ENCODE data around the gene PAX2. TPM values are rescaled to one million over a fixed set of nuclear protein-coding genes. Genes with fewer than 3 reads are reported as not detected.

Gene PAX2
- total and polyA plus RNA-seq, 2 of the 8 experiments (the other 6 are each of a cell fraction or from before 2014, with no cell fraction given): 0.02 TPM; not detected in 1

GRCh38 chr10:100761191-100761590 is 15.8 kb downstream of the PAX2 start:
- H2AFZ ChIP-seq (ENCODE audit: low read length): no peak overlapping the region
- no peak overlapping the region for H4K91ac ChIP-seq (replicated peaks; ENCODE audit: insufficient read length, low read length)
- H3K56ac ChIP-seq (replicated peaks; ENCODE audit: insufficient read length, low read depth, low read length): no peak overlapping the region
- H3K4me3 ChIP-seq (ENCODE audit: extremely low read depth in 1 of 4, insufficient read depth in 2 of 4, low read depth in 3 of 4, low read length in 4 of 4): no peak overlapping the region
- H3K23me2 ChIP-seq (ENCODE audit: low read depth, low read length): no peaks in the 10 kb centered on the region
- no peak overlapping the region for H4K5ac ChIP-seq (ENCODE audit: insufficient read length, low read depth, low read length)
- H2BK5ac ChIP-seq (ENCODE audit: low read depth, low read length): no peak overlapping the region
- H3K4me1 ChIP-seq (replicated peaks in 1 of 4; ENCODE audit: control insufficient read depth in 3 of 4, insufficient read depth in 4 of 4, low read length in 3 of 4): peaks cover 0 to 2% (median 0%) of the 10 kb centered on the region in 4 experiments; a peak in 1 of 7 replicates
- no peak overlapping the region for H3K14ac ChIP-seq (ENCODE audit: insufficient read length)
- TF ChIP-seq EP300 (IDR thresholded peaks at IDR 0.05; ENCODE audit: borderline replicate concordance in 1 of 2, low read depth in 2 of 2, low read length in 2 of 2): no peak
- no peak for TF ChIP-seq HDAC6 (IDR thresholded peaks at IDR 0.05; ENCODE audit: low read depth, low read length)
- no peak for TF ChIP-seq CHD1 (IDR thresholded peaks at IDR 0.05; ENCODE audit: low read depth, low read length)
- TF ChIP-seq FOSL1 (IDR thresholded peaks at IDR 0.05; ENCODE audit: insufficient read depth, low read depth, low read length): no peak
- TF ChIP-seq USF2 (IDR thresholded peaks at IDR 0.05; ENCODE audit: low read length): no peak
- TF ChIP-seq JUND (IDR thresholded peaks at IDR 0.05; ENCODE audit: low read length): no peak
- TF ChIP-seq PHF8 (conservative IDR thresholded peaks at IDR 0.05; ENCODE audit: low read depth, low read length): no peak
- TF ChIP-seq SRF (IDR thresholded peaks at IDR 0.05; ENCODE audit: low read depth, low read length): no peak
- no peak for TF ChIP-seq RFX5 (IDR thresholded peaks at IDR 0.05; ENCODE audit: borderline replicate concordance, low read depth, low read length)
- no peak overlapping the region for H2BK20ac ChIP-seq (ENCODE audit: low read length)
- no peaks in the 10 kb centered on the region for H3K9me3 ChIP-seq (ENCODE audit: insufficient read depth in 2 of 2, low read depth in 1 of 2, low read length in 1 of 2)
- no peak overlapping the region for H2BK15ac ChIP-seq (ENCODE audit: low read length)
- no peak overlapping the region for H2AK5ac ChIP-seq (ENCODE audit: low read depth, low read length)
- H3K9ac ChIP-seq (replicated peaks in 1 of 4; ENCODE audit: extremely low read depth in 1 of 4, low read depth in 3 of 4, low read length in 3 of 4): no peak overlapping the region
- no peak overlapping the region for H4K8ac ChIP-seq (ENCODE audit: extremely low read depth, insufficient read depth, low read length)
- no peaks in the 10 kb centered on the region for H3K36me3 ChIP-seq (ENCODE audit: control insufficient read depth in 2 of 4, insufficient read depth in 4 of 4, low read length in 3 of 4)
- ChIA-PET CTCF (ENCODE audit: partially characterized antibody) (interaction anchor here (1.2 kb wide), 1 partner anchor 63 kb away, joined by 3 read pairs; no protein-coding TSS in a partner anchor), POLR2A (ENCODE audit: partially characterized antibody) (no interaction called here)
- no peak overlapping the region for H3K18ac ChIP-seq (ENCODE audit: extremely low read depth, low read length)
- H3K27ac ChIP-seq (ENCODE audit: low read depth, low read length): no peak overlapping the region
- H3K4ac ChIP-seq (replicated peaks; ENCODE audit: insufficient read length, low read depth, low read length): no peak overlapping the region
- no peaks in the 10 kb centered on the region for H3K79me1 ChIP-seq (ENCODE audit: low read depth, low read length)
- no peak overlapping the region for H2BK120ac ChIP-seq (replicated peaks; ENCODE audit: low read depth, low read length)
- no peak overlapping the region for H2BK12ac ChIP-seq (ENCODE audit: low read depth, low read length)
- WGBS, 2 experiments (ENCODE audit: extremely low coverage in 1 of 2, insufficient coverage in 1 of 2, insufficient read length in 1 of 2, insufficient replicate concordance in 2 of 2, low coverage in 1 of 2, low lambda C conversion rate in 2 of 2, missing lambda C conversion rate in 1 of 2): 86% methylated on average over 7 of the region's 7 CpGs; no CpG with 5 or more reads in 1 of the 2 experiments
- no peak overlapping the region for H3K23ac ChIP-seq (ENCODE audit: insufficient read length)
- H3K27me3 ChIP-seq (replicated peaks in 1 of 4; ENCODE audit: control insufficient read depth in 3 of 4, extremely low read depth in 1 of 4, insufficient read depth in 3 of 4, low read length in 3 of 4): peaks cover 0 to 31% (median 17%) of the 10 kb centered on the region in 4 experiments; a peak in 5 of 7 replicates
- H3K79me2 ChIP-seq (ENCODE audit: control insufficient read depth in 1 of 2, insufficient read depth in 2 of 2, low read length in 2 of 2): no peaks in the 10 kb centered on the region
- no peak for DNase-seq (ENCODE audit: low read depth in 1 of 2, low spot score in 2 of 2)
- FAIRE-seq: no peak
- no peaks in the 10 kb centered on the region for H4K20me1 ChIP-seq (replicated peaks in 1 of 2; ENCODE audit: control insufficient read depth in 1 of 2, insufficient read depth in 2 of 2, low read length in 2 of 2)
- no peak overlapping the region for H3K4me2 ChIP-seq (ENCODE audit: insufficient read depth in 1 of 2, low read depth in 2 of 2, low read length in 2 of 2)

Measured in H1 (cell line).